ENCODE results near the gene LYPD6.

Gene LYPD6

DNA sequence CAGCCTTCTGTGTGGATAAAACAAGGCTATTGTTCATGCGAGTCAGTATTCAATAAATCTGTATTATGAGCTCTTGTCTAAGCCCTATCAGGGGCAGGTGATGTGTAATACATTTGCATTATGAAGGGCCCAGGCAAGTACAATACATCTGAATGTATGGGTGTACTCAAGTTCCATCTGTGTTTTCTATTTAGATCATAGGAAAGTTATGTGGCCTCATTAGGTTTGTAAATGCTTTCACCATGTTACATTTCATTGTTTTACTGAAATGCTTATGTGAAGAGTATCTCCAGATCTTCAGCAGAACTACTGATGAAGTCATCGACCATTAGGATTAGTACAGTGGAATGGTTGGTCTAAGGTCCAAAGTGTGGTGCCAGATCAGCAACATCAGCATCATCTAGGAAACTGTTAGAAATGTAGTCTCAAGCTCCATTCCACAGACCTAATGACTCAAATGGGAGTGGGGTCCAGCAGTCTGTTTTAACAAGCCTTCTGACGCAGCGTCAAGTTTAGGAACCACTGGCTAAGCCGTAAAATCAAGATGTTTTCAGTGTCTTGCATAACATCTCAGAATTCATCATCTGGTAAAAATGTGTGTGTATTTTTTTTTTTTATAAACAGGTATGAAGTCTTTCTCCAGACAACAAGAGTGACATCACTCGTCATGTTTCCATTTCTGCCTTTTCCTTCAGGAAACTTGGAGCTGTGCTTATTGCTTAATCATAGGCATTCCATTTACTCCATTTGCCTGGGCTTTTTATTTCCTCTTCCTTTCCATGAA, 80.5 kb downstream of the LYPD6 start:
- peak in 1 of 2 experiments; percentile 6 for DNase-seq

DNA sequence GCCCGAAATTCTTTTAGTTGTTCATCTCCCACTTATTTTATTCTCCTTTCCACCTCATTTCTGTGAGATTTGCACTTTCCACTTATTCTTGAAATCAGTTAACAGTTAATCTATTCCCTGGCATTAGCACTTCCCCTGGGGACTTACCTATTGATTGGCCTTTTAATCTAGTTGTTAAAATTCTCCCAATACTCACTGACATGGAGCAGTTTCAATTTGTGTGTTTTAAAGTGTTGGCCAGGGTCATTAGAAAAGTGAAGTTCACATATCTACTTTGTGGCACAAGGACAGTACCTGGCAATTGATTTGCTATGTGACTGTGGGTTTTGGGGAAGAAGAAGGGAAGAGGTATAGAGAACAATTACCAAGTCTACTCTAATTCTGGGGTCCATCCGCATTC, 83.1 kb downstream of the LYPD6 start:
- DNase-seq = no peak

DNA sequence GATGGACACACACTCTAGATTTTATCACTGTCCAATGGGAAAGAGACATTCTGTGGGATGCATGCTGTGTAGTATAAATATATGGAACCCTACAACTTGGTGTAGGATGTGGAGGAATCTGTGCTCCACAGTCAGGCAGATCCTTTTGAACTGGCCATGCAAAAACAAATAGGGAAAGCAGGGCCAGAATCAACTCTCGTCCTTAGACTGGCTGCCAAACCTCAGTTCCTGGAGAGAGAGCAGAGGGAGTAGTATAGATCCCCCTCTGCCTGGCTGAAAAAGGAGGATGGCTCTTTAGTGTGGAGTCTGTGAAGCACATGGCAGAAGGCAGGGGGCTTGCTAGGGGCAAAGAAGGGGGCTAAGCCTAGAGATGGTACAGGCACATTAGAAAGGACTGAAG, 84.7 kb downstream of the LYPD6 start:
- no peak for DNase-seq

DNA sequence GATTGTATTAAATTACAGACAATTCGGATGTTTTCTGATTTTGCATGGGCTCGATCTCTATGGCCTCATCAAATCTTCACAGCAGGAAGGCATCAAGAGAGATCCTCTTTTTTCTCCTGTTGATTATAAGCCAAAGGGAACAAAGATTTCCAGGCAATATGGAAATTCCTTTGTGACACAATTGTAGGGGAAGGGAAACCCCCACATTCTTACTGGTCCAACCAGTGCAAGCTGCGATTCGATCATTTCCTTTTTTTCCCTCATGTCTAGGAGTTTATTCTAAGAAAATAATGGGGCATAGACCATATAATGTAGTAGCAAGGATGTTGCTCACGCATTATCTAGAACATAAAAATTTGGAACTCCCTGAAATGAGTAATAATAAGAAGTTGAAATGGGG, 87.7 kb downstream of the LYPD6 start:
- no peak for DNase-seq

DNA sequence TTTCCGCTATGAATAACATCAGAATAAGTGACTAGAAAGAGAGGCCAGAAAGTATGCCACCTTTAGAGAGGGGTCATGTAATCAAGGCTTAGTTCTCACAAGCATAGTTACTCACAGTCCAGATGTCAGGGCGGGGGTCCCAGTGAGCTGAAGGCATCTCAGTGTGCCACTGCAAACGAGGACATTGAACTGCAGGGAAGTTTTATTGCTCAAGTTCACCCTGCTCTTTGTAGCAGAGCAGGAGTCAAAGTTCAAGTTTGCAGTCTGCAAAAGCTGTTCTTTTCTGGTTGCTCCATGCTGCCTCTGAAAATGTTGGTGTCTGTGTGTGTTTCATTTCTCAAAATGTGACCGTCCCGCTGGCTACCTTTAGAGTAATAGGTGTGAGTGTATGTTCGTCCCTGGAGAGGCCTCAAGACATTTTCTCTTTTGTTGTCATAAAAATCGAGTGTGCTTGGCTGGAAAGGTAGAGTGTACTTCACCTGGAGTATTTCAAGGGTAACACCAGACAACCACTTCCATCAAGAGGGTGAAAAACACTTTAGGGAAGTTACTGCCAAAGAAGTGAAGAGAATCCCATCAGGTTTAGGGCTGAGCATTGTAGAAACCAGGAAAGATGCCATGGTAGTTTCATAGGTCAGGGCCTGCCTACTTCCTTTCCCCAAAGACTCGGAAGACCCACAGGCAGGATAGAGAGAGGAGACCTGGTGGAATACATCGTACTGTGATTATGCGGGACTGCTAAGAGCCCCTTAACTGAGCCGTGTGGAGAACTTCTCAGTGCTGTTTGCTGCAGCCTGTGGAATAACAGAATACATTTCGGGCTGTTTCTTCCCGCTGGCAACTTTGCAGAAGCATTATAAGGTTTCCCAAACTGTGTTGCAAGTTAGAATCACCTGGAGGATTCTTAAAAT, 89.9 kb downstream of the LYPD6 start:
- DNase-seq = no peak

DNA sequence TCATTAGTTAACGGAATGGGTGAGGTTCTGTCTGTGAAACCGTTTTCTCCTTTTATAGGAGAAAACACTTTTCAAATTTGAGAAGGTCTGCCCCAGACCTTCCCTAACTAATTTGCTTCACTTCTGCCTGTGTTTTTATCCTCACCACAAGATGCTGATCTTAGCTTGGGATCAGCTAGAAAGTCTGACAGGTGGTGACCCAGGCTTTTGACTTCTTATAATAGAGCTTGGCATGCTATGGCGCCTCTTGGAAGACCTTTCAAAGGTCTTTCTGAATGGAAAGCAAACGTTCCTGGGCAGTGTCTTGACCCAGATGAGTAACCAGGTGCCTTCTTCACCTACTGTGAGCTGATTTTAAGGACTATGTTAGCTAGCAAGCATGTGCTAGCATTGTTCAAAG, 91.4 kb downstream of the LYPD6 start:
- DNase-seq = no peak

DNA sequence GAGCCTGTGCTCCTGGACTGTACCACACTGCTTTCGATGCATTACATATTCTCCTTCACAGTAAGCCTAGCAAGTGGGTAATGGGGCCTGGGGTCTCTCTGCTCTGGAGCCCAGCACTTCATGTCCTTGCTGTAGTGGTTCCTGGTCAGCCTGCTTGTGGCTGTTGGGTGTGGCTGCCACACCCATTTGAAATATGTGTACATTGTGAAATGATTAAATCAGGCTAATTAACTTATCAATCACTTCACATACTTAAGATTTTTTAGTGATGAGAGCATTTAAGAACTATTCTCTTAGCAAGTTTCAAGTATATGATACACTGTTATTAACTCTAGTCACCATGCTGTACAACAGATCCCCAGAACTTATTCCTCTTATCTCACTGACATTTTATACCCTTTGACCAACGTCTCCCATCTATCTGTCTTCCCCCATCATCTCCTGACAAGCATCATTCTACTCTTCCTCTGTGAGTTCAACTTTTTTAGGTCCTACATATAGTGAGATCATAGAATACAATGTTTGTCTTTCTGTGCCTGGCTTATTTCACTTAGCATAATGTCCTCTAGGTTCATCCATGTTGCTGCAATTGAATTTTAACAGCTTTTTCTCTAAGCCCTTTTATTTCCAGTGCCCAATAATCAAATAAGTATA, 92.1 kb downstream of the LYPD6 start:
- no peak for DNase-seq

DNA sequence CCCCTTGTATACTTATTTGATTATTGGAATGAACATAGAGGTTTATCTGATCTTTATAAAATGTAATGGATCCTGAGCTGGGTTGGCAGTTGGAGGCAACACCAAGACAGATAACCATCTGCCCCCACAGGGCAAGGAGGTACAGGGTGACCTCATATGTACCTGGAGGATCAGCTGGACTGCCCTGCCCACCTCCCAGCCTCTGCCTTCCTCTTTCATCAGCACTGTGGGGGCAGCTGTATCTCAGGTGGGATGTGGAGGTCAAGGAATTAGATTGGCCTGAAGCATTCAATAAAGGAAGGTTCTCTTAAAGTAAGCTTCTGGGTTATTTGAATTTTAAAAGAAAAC, 92.6 kb downstream of the LYPD6 start:
- no peak for DNase-seq

DNA sequence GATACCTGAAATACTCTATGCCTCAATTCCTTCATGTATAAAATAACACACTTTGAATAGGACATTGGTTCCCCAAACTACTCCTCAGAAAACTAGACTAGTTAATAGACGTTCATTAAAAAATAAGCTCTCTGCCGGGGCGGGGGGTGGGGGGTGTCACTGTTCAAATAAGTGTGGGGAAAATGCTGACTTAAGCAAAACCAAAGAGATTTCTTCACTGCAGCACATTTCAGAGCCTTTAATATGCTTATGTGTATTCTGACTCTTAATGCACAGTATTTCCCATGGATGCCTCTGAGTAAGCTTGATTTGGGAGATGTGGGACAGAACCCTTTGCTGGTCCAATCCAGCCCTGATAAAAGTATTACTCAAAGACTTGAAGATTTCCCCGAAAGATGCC, 93.2 kb downstream of the LYPD6 start:
- no peak for DNase-seq

DNA sequence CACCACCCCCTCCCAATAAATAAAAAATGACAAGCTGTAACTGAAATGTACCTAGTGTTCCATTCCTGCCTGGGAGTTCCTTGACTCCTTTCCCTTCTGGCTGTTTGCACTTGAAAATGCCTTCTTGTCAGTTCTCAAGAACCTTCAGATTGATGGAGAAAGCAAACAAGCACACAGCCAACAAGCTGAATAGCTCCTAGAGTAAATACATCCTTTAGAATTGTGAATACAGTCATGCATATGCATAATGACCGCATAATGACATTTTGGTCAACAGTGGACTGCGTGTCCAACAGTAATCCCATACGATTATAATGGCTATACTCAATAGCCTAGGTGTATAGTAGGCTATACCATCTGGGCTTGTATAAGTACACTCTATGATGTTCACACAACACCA, 97.0 kb downstream of the LYPD6 start:
- DNase-seq = no peak

DNA sequence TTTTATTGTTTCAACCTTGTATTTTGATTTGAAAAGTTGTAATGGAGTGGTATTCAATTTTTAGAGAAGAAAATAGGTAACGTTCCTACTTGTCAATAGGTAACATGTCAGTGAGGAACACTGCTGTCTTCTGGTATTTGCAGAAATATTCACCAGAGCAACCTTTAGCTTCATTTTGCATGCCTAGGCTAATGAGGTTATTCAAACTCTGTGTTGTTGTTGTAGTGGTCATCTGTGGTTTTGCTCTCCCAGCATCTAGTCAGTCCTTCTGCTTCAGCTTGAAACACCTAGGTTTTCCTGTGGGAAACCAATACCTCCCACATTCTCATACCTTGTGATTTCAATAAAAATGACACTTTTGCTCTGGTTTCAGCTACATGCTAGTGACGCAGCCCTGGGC, 98.4 kb downstream of the LYPD6 start:
- no peak for DNase-seq

DNA sequence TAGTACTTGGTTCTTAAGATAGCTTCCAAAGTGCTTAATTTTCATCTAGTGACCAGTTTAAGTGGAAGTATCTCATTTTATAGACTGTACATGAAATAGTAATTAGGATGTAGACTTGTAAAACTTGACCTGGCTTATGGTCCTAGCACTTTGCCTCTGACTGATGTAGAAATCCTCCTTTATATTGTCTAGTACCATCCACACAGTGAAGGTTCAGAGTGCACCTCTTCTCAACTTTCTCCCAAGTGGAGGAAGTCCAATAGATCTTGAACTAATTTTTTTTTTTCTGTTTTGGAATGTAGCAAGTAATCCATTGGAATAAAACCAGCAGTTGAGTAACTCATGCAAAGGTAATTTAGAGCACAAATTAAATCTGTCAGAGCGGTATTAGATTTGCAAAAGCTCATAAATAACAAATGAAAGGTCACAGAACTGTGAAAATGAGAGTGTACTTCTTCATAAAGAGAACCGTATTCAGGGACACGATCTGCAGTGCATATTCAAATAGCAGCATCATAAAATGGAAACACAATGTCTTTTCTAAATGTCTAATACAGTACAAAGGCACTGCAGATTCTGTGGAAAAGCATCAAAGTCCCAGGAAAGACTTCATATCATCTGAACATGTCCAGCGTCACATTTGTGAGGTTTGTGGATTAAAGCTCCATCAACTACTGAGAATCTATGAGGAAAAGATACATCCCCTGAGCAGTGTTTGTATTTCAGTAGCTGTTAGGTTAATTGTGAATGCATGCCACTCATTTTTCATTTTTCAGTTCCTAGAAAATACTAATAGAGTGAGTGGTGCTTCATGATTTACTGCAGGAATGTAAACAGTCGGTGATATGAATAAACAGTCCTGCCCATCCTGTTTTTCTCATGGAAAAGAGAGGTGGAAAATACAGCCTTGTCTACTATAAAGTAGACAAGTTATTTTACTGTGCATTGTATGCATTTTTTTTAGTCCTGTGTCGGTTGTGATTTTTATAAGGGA, 100.7 kb downstream of the LYPD6 start:
- no peak for DNase-seq

DNA sequence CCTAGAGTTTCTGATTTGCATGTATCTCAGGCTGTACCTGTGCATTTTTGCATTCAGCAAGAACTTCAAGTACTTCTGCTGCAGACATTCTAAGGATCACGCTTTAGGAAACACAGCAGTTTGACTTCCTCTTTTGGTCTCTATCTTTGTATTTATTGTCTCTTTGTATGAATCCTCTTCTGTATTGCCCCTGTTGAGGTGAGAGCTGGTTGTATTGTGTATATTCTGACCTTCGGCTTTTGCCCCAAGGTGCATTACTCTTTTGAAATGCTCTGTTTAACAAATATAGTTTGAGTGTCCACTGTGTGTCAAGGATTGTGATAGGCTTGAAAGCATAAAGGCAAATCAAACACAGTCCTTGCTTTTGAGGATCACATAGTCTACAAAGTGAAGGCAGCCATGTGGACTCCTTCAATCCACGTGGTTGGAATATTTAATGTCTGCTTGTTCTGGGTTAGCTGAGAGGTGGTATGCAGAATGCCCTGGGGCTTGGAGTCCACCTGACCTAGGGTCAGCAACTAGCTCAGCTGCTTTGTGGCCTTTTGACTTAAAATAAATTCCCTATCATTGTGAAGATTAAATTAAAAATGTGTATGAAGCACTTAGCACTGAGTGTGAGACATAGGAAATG, 108.1 kb downstream of the LYPD6 start:
- DNase-seq = no peak

DNA sequence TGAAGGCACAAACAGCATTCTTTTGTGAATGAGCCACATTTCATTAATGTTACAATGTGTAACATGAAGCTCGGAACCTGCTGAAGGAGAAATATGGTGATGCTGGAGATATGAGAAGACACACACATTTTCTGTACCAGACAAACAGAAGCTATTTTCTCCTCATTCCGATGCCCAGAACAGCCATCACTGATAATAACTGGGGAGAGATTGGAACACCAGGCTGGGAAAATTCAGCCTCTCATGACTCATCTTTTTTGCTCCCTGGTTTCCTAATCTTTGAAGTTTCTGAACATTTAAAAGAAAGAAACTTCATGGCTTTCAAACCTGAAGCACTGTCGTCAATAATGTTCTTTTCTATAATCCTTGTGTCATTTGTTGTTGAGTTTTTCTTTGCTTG, 110.9 kb downstream of the LYPD6 start:
- no peak for DNase-seq

DNA sequence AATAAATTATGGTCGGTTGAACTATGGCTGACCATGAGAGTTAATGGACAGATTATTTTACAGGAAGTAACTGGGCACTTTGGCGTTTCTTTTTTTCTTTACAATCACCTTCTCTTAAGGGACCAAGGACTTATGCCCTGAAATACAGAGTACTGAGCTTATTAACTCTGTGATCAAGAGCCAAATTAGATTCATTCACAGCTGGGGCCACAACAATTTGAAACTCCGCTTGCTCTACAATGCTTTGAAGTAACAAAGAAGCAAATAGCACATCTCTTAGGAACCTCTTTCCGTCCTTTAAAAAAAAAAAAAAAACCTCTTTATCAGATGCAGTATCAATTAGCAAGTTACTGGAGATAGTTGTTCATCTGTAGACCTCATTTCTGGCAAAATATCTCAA, 112.0 kb downstream of the LYPD6 start:
- DNase-seq = no peak

DNA sequence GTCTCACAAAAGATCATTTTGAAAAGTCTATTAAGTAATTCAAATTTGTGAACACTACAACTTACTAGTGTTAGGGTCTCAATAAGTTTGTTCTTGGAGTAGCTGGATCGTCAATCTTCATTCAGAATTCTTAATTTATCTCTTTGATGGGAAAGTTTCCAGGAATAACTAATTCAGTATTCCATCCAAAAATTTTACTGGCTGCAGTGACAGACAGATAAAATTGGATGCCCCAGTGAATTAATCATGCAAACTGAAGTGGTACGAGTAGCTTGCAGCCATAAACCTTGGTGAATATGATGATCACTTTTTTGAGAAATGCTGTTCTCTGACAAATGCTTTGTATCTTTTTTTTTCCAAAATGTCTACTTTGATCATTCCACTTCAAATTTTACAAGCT, 112.8 kb downstream of the LYPD6 start:
- no peak for DNase-seq

DNA sequence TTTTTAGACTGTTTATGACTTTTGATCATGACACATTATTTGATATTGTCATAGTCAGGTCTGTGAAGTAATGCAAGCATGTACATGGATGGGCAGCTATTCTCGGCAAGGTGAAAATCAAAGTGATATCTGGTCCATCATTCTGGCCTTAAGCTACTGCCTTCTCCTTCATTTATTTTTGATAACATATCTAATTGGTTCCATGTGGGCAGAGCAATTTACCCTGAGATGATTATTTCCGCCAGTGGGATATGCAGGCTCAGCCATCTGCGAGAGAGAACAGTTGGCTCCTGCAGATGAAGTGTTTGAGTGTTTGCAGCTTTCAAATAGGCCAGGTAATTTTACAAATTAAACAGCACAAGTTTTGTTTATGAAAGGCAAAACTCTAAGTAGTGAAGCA, 116.4 kb downstream of the LYPD6 start:
- DNase-seq = peak in 1 of 2 experiments; percentile 3

DNA sequence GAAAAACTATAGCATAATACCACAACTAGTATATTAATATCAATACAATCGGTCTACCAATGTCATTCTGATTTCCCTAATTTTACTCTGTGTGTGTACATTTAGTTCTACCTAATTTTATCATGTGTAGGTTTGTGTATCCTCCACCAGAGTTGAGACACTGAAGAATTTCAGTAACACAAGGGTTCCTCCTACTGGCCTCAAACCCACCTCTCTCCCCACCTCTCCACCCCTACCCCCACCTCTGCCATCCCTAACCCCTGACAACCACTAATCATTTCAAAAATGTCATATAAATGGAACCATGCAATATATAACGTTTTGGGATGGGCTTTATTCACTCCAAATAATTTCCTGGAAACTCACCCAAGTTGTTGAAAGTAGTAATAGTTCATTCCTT, 117.9 kb downstream of the LYPD6 start:
- DNase-seq = no peak

DNA sequence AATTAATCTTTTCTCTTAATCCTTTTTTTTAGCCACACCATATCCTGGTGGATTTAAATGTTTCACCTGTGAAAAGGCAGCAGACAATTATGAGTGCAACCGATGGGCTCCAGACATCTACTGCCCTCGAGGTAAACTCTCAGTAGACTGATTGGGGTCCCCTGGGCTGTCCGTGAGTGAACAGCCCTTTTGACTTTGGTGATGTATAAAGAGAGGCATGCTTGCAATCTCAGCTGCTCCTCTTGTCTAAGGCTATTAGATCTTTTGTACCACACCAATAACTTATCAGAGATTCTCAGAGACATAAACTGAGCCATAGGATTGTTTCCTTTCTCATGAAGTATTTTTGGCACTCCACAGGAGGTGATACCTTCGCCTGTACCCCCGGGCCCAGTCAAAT, 118.6 kb downstream of the LYPD6 start:
- no peak for DNase-seq

DNA sequence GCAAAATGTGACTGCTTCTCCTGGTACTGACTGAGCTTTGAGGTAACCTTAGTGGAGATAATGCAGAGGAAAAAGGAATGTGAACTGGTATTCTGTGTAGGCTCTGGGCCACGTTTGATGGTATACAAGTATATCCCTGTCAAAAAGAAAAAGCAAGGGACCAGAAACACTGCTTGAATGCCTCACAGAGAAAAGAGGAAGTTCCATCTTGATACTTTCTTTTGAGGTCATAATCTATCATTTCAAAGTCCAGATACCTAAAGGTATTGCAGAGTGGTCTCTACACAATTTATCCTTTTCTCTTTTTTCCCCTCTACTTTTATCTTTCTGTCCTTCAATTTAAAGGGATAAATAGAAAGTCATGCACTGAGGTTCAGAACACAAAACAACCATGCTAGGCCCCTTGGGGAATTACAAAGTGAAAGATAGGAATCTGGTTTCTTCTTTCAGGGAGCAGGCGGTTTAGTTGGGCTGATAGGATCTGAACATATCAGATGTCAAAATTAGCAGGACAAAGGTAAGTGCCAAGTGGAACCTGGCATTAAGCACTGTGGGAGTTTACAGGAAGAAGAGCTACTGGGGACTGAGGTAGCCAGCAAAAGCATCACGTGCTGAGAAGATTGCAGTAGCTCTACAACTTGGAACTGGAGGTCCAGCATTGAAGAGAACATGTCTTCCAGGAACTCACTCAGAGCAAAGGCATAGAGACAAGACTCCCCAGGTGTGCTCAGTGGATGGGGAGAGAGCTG, 121.2 kb downstream of the LYPD6 start:
- DNase-seq = no peak

DNA sequence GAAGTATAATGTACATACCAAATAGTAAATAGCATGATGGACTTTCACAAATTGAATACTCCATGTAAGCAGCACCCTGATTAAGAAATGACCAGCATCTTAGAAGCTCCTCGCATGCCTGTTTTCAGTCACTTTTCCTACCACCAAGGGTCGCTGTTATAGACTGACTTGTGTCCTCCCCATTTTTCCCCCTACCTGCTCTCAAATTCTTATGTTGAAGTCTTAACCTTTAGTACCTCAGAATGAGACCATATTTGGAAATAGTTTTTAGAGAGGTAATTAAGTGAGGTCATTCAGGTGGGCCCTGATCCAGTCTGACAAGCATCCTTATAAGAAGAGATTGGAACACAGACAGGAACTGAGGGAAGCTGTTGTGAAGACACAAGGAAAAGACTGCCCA, 125.9 kb downstream of the LYPD6 start:
- no peak for DNase-seq

Measured in NCI-H524 (cell line).